Measurements from ENCODE around the gene FLT1.

DNA sequence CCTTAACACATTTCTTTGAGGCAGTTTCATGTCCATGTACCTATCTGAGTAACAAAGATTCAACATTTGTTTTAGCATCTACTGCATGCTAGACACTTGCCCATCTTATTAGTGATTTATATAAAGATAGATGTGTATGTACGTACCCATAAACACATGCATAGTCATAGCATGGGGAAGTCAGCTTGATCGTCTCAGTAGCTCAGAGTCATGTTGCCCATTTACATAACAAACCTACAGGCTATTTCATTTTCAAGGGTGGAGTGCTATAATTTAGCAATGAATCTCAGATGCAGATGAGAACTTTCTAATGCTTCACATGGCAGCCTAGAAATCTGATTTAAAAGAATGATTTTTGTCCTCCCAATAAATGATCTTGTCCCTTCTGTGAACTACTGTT is 23.5 kb downstream of the FLT1 start:
- TF ChIP-seq, protein P1, sequence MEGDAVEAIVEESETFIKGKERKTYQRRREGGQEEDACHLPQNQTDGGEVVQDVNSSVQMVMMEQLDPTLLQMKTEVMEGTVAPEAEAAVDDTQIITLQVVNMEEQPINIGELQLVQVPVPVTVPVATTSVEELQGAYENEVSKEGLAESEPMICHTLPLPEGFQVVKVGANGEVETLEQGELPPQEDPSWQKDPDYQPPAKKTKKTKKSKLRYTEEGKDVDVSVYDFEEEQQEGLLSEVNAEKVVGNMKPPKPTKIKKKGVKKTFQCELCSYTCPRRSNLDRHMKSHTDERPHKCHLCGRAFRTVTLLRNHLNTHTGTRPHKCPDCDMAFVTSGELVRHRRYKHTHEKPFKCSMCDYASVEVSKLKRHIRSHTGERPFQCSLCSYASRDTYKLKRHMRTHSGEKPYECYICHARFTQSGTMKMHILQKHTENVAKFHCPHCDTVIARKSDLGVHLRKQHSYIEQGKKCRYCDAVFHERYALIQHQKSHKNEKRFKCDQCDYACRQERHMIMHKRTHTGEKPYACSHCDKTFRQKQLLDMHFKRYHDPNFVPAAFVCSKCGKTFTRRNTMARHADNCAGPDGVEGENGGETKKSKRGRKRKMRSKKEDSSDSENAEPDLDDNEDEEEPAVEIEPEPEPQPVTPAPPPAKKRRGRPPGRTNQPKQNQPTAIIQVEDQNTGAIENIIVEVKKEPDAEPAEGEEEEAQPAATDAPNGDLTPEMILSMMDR (conservative IDR thresholded peaks at IDR 0.05; ENCODE audit: low read length): no peak
- no peak for TF ChIP-seq EZH2phosphoT487 (IDR thresholded peaks at IDR 0.05; ENCODE audit: borderline replicate concordance, low read depth, low read length)

Data from OCI-LY7 (cell line).